LoVo (cell line): Measurements from ENCODE around the gene FTCDNL1.

ENCODE experiments used
- DNase-seq: peaks from one replicate; pipeline ENCODE4 v3.0.0-alpha.2; 2016; ENCODE audit warnings: low spot score

Gene FTCDNL1

GRCh38 chr2:199791326-199791725 is 59.7 kb downstream of the FTCDNL1 start:
- no peak for DNase-seq

- no peak for DNase-seq
Observed at GRCh38 chr2:199784512-199784911, 66.5 kb downstream of the FTCDNL1 start.

GRCh38 chr2:199779589-199779988 is 71.4 kb downstream of the FTCDNL1 start:
- no peak for DNase-seq

GRCh38 chr2:199778655-199779054 is 72.3 kb downstream of the FTCDNL1 start:
- no peak for DNase-seq

- no peak for DNase-seq
Observed at GRCh38 chr2:199777916-199778315, 73.1 kb downstream of the FTCDNL1 start.

- no peak for DNase-seq
Observed at GRCh38 chr2:199777315-199777714, 73.7 kb downstream of the FTCDNL1 start.

GRCh38 chr2:199775267-199775666 is 75.7 kb downstream of the FTCDNL1 start:
- no peak for DNase-seq

- DNase-seq, result no peak
Observed at GRCh38 chr2:199772035-199772976, 78.7 kb downstream of the FTCDNL1 start.

GRCh38 chr2:199770716-199771115 is 80.3 kb downstream of the FTCDNL1 start:
- DNase-seq, result no peak

- no peak for DNase-seq
Observed at GRCh38 chr2:199765646-199766045, 85.3 kb downstream of the FTCDNL1 start.

GRCh38 chr2:199764273-199764800 is 86.7 kb downstream of the FTCDNL1 start:
- no peak for DNase-seq

GRCh38 chr2:199762963-199763362 is 88.0 kb downstream of the FTCDNL1 start:
- DNase-seq, result no peak

GRCh38 chr2:199760574-199760973 is 90.4 kb downstream of the FTCDNL1 start:
- no peak for DNase-seq

GRCh38 chr2:199757233-199757870 is 93.6 kb downstream of the FTCDNL1 start:
- DNase-seq, result no peak

GRCh38 chr2:199756743-199757142 is 94.2 kb downstream of the FTCDNL1 start:
- no peak for DNase-seq

- DNase-seq, result no peak
Observed at GRCh38 chr2:199756211-199756610, 94.8 kb downstream of the FTCDNL1 start.

- no peak for DNase-seq
Observed at GRCh38 chr2:199754766-199755165, 96.2 kb downstream of the FTCDNL1 start.

- DNase-seq, result no peak
Observed at GRCh38 chr2:199751492-199752120, 99.4 kb downstream of the FTCDNL1 start.

GRCh38 chr2:199749571-199749970 is 101.4 kb downstream of the FTCDNL1 start:
- DNase-seq, result no peak

GRCh38 chr2:199744724-199745123 is 106.3 kb downstream of the FTCDNL1 start:
- no peak for DNase-seq

- DNase-seq, result no peak
Observed at GRCh38 chr2:199744260-199744659, 106.7 kb downstream of the FTCDNL1 start.

GRCh38 chr2:199743415-199744120 is 107.4 kb downstream of the FTCDNL1 start:
- DNase-seq, result no peak
